Omental fat pad (tissue), 4 donors: ENCODE results near the gene MYORG. TPM values are rescaled to one million over a fixed set of nuclear protein-coding genes. Genes with fewer than 3 reads are reported as not detected.

Source experiments
- ATAC-seq: fragments of 150-250 bp; one replicate; pipeline ENCODE4 v1.9.1; 2016; ENCODE audit warnings: mild to moderate bottlenecking, moderate library complexity; ENCODE audit not compliant: low FRiP score
- DNase-seq: peaks from one replicate; pipeline ENCODE4 v3.0.0-alpha.2; 2019; ENCODE audit warnings: low spot score
- CTCF ChIP-seq, 3 donors: fragments of 450-650 bp; IDR thresholded peaks; one replicate each; pipeline ENCODE4 v1.5.1; 2016 to 2017; ENCODE audit warnings: antibody characterized with exemption in 3 of 3, mild to moderate bottlenecking in 3 of 3, moderate library complexity in 2 of 3
- total RNA-seq, 4 donors: library from RNA; depleted of rRNA; stranded (reverse); fragments of >200 nt; gene quantifications; one replicate each; pipeline ENCODE4 v1.1.0, GENCODE V29; 2016

The MYORG gene
- total RNA-seq, 4 donors from 2014 or later = 7.6 to 18.8 (median 10.7) TPM

GRCh38 chr9:34408173-34408572, 31.5 kb upstream of the MYORG start:
- no peak for DNase-seq
- no peak for TF ChIP-seq CTCF (IDR thresholded peaks at IDR 0.05)

GRCh38 chr9:34406219-34406618, 29.5 kb upstream of the MYORG start:
- ATAC-seq (no peak), DNase-seq (no peak)
- TF ChIP-seq CTCF (IDR thresholded peaks at IDR 0.05) = no peak

More at GRCh38 chr9:34408173-34408572, 31.5 kb upstream of the MYORG start:
- no peak for ATAC-seq

DNA sequence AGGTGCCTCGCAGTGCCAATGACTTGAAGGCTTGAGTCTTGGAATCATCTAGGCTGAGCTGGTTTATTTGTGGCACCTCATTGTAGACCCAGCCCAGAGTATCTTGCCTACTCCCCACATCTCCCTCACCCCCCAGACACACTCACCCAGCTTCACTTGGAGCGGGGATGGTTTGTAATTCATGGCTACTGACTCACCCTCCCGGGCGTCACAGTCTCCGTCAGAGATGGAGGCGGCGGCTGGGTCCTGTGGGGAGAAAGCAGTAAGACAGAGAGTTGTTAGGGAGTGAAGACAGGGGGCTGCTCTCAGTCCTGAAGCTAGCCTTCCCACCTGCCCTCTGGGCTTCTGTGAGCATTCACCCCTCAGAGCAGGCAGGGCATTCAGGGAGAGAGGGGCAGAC, 29.0 kb upstream of the MYORG start:
- ATAC-seq = no peak
- TF ChIP-seq CTCF (IDR thresholded peaks at IDR 0.05) = no peak
- no peak for DNase-seq

GRCh38 chr9:34403554-34404380, 27.1 kb upstream of the MYORG start:
- DNase-seq (peak; percentile 65), ATAC-seq (peak; percentile 65)

DNA sequence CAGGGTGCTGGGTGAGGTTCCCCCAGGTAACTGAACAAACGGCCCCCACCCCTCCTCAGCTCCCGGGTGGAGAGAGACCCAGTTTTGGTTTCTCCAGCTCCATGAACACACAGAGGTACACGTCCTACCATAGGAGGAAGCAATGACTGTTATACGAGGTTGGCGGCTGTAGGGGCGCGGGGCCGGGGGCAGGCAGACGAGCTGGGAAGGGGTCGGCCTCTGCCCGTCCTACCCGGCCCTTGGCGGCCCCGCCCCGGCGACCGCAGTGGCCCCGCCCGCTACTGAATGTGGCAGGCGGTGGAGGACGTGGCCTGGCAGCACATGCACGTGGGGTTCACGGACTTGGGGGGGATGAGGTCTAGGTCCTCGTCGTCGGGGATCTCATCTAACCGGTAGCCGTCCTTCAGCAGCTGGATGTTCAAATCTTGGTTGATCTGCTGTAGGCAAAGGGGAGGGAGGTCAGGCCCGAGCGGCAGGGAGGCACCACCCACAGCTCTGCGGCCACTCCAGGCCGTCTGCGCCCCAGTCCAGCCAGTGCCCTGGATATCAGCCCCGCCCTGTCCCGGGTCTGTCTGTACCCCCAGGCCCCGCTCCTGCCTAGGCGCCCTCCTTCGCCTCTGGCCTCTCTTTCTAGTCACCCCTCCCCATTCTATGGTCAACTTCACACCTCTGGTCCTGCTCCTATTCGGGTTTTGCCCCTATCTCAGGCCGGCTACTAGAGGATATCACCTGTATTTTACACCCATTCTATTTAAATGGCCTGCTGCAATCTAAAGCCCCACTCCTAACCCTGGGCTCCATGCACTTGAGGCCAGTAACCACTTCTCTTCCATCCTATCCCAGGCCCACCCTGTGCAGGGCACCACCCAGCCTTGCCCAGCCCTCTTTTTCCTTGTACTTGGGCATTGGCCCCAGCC, 24.2 kb upstream of the MYORG start:
- no peak for ATAC-seq
- DNase-seq = no peak
- TF ChIP-seq CTCF (IDR thresholded peaks at IDR 0.05) = no peak

More at GRCh38 chr9:34403554-34404380, 27.1 kb upstream of the MYORG start:
- peak in 2 of 3 donors; percentile 62 to 66 for TF ChIP-seq CTCF (IDR thresholded peaks at IDR 0.05)

- DNase-seq (no peak), ATAC-seq (no peak)
- no peak for TF ChIP-seq CTCF (IDR thresholded peaks at IDR 0.05)
Observed at GRCh38 chr9:34400275-34400674, 23.6 kb upstream of the MYORG start.
